A549 (cell line): ENCODE data around the gene ZFYVE28.

ENCODE experiments used
- CHD2 ChIP-seq: fragments of 150-350 bp; IDR thresholded peaks from 2 replicates; pipeline ENCODE4 v1.6.1; 2014; ENCODE audit warnings: low read length; ENCODE audit not compliant: partially characterized antibody
- EP300 ChIP-seq, 2 experiments: fragments of >200 bp; sonication (Bioruptor Twin); formaldehyde crosslinking; IDR thresholded peaks; 2 replicates in 1 of 2; 3 replicates in 1 of 2; pipeline ENCODE4 v1.6.1; 2016 to 2017
- POLR2A ChIP-seq: IDR thresholded peaks from 2 replicates; pipeline ENCODE4 v1.6.1; 2012; ENCODE audit warnings: mild to moderate bottlenecking, low read length

DNA sequence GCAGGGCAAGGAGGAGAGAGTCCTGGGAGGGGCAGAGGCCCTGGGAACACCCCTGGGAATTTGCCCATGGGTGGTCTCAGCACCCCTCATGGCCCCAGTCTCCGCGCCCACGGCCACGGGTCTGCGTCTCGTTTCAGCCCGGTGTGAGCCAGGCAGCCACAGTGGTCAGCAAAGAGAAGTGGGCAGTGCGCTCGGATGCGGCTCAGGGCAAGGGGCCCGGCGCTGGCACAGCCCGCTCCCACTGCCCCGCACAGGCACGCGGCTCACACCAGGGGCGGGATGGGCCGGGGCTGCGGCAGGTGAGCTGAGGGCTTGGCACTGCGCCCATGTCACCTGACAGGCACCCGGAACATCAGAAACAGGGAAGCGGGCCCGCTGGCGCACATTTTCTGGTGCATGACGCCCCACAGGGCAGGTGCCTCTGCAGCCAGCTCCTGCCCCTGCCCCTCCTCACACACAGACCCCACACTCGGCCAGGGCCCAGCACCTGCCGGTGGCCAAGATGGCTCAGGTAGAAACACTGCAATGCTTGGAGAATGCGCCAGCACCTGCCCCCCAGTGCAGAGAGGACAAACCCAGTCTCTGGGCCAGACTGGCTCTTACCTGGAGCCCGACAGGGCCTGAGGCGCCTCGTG, 114.6 kb downstream of the ZFYVE28 start:
- TF ChIP-seq CHD2 (no peak), POLR2A (no peak), EP300 (IDR thresholded peaks at IDR 0.05) (no peak)
